Activated naive CD4-positive, alpha-beta T cell treated with anti-CD3 and anti-CD28 coated beads for 36 hours (primary cell): Measurements from ENCODE around the gene SCG2. TPM values are rescaled to one million over a fixed set of nuclear protein-coding genes. Genes with fewer than 3 reads are reported as not detected.

ENCODE experiments used
- CTCF ChIA-PET: fragments of 350-600 bp; sonication (Branson Sonifier 250); formaldehyde crosslinking; loops from one replicate; lab custom pipeline; 2021; ENCODE audit warnings: antibody characterized with exemption; lab: Charles Lee
- DNase-seq: peaks from one replicate; pipeline ENCODE4 v3.0.0-alpha.2; 2020
- H3K27ac Mint-ChIP-seq: one replicate; pipeline ENCODE4 v1.8.0; 2021; ENCODE audit warnings: mild to moderate bottlenecking, mixed read lengths
- H3K27me3 Mint-ChIP-seq: one replicate; pipeline ENCODE4 v1.8.0; 2021; ENCODE audit warnings: low read depth, mixed read lengths
- H3K36me3 Mint-ChIP-seq: one replicate; pipeline ENCODE4 v1.8.0; 2021; ENCODE audit warnings: low read depth, mixed read lengths
- H3K4me1 Mint-ChIP-seq: one replicate; pipeline ENCODE4 v1.8.0; 2021; ENCODE audit warnings: low read depth, mixed read lengths
- H3K4me3 Mint-ChIP-seq: one replicate; pipeline ENCODE4 v1.8.0; 2021; ENCODE audit warnings: mild to moderate bottlenecking, moderate library complexity, mixed read lengths
- H3K9me3 Mint-ChIP-seq: one replicate; pipeline ENCODE4 v1.8.0; 2021; ENCODE audit warnings: mixed read lengths
- intact Hi-C: fragments of 100-400 bp; cut with micrococcal nuclease; formaldehyde crosslinking; loops from one replicate; pipeline ENCODE4 v1.15.1; 2023
- total RNA-seq, 2 experiments: library from RNA; stranded (reverse); gene quantifications; one replicate each; pipeline ENCODE4 v1.2.3, GENCODE V29; 2021

The SCG2 gene
- total RNA-seq, 2 experiments from 2014 or later, result not detected

DNA sequence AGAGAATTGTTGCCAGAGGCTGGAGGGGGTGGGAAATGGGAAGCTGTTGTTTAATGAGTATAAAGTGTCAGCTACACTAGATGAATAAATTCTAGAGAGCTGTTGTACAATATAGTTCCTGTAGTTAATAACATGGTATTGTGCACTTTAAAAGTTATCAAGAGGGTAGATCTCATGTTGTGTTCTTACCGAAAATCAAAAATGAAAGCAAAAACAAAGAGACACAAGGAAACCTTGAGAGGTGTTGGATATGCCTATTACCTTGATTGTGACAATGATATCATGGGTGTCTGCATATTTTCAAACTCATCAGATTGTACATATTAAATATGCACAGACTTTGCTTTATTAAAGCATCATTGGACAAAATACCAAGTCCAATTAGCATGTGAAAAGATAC, 43.2 kb downstream of the SCG2 start:
- intact Hi-C loops, result no loop called here
- CTCF ChIA-PET, result no interaction called here
- Mint-ChIP-seq H3K4me3 (no peak overlapping the region), H3K4me1 (no peaks in the 10 kb centered on the region), H3K36me3 (no peaks in the 10 kb centered on the region), H3K27ac (no peak overlapping the region), H3K27me3 (peaks cover 1% of the 10 kb centered on the region), H3K9me3 (no peaks in the 10 kb centered on the region)
- DNase-seq, result no peak

DNA sequence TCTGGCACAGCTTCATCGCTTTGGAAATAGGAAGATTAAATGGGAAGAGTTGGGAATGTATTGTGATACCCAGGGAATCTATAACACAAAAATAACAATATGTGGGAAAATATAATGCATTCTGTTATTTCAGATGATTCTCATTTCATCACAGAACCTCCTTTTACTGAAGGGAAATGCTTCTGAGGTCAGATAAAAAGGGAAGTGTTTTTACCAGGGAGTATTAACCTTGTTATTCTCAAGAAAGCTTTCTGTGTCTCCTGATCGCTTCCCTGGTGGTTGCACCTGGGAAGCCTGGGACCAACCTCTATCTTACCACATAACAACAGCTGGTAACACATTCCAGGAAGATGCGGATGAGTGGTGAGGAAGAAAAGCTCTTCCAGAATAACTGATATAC, 47.2 kb downstream of the SCG2 start:
- no peaks in the 10 kb centered on the region for H3K4me1 Mint-ChIP-seq
- CTCF ChIA-PET, result no interaction called here
- peaks cover 2% of the 10 kb centered on the region for H3K9me3 Mint-ChIP-seq
- H3K4me3 Mint-ChIP-seq, result no peak overlapping the region
- no peak overlapping the region for H3K27ac Mint-ChIP-seq
- H3K36me3 Mint-ChIP-seq, result no peaks in the 10 kb centered on the region
- peaks cover 4% of the 10 kb centered on the region for H3K27me3 Mint-ChIP-seq
- no peak for DNase-seq
- intact Hi-C loops, result no loop called here

DNA sequence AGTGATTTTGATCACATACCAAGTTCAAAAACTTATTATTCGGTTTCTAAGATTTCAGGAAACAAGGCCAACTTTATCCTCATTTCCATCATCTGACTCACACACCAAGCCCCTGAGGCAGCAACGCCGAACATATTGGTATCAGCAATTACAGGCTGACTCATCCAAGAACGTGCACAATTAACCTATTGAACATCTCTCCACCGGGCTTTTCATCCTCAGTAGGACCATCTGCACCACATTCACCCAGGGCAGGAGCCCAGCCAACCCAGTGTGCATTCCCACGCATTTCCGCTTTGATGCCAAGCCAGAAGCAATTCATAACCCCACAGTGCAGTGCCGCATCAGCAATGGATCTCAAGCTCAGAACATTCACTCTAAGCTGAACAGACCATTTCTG, 52.9 kb downstream of the SCG2 start:
- CTCF ChIA-PET, result no interaction called here
- no peaks in the 10 kb centered on the region for H3K4me1 Mint-ChIP-seq
- H3K36me3 Mint-ChIP-seq, result no peaks in the 10 kb centered on the region
- peaks cover 2% of the 10 kb centered on the region for H3K9me3 Mint-ChIP-seq
- H3K27ac Mint-ChIP-seq, result no peak overlapping the region
- DNase-seq, result no peak
- peaks cover 6% of the 10 kb centered on the region for H3K27me3 Mint-ChIP-seq
- intact Hi-C loops, result no loop called here
- no peak overlapping the region for H3K4me3 Mint-ChIP-seq

DNA sequence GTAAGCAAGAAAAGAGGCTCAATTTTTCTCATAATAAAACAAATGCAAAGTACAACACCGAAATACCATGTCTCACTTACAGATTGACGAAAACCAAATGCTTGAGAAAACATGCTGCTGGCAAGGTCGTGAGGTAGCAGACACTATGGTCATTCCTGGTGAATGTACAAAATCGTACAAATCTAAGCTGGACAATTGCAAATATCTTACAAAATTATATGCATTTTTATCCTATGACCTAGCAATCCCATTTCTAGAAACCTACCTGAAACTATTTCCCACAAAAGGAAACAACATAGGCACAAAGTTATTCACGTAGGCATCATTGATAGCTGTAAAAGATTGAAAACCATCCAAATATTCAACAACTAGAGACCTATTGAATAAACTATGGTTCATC, 54.0 kb downstream of the SCG2 start:
- peaks cover 6% of the 10 kb centered on the region for H3K27me3 Mint-ChIP-seq
- peaks cover 2% of the 10 kb centered on the region for H3K9me3 Mint-ChIP-seq
- no peak overlapping the region for H3K4me3 Mint-ChIP-seq
- no peaks in the 10 kb centered on the region for H3K36me3 Mint-ChIP-seq
- CTCF ChIA-PET, result no interaction called here
- no peak overlapping the region for H3K27ac Mint-ChIP-seq
- intact Hi-C loops, result no loop called here
- H3K4me1 Mint-ChIP-seq, result no peaks in the 10 kb centered on the region
- DNase-seq, result no peak

Other genes starting within 250 kb of the SCG2 start
- gene AP1S3, start 235.2 kb upstream of the SCG2 start, total RNA-seq, result 10 to 100 TPM; 10.7 to 12.8 TPM